Measurements from ENCODE around the gene LRRC8E.

GRCh38 chr19:7872306-7873204 lies 15.8 kb upstream of the LRRC8E start:
- TF ChIP-seq TAF1 (IDR thresholded peaks at IDR 0.05; ENCODE audit: borderline replicate concordance, insufficient read depth, low read length) (no peak), POLR2AphosphoS5 (IDR thresholded peaks at IDR 0.05; ENCODE audit: low read depth, low read length) (no peak)

Measured in PFSK-1 (cell line).